Spleen (tissue), 13 donors: ENCODE data around the gene NUBP2. TPM values are rescaled to one million over a fixed set of nuclear protein-coding genes. Genes with fewer than 3 reads are reported as not detected.

Experiments
- DNase-seq: peaks from one replicate; pipeline ENCODE4 v3.0.0-alpha.2; 2020
- H3K27ac ChIP-seq, 8 donors: fragments of 200-600 bp; sonication (generic) in 7 of 8; 1 replicate in 4 of 8; 2 replicates in 4 of 8; pipeline versions ENCODE4 v1.5.0 to v1.8.0; 2016 to 2021; ENCODE audit warnings: inconsistent platforms in 4 of 8, mild to moderate bottlenecking in 4 of 8, moderate library complexity in 1 of 8
- H3K27me3 ChIP-seq, 7 donors: fragments of 200-600 bp; sonication (generic) in 6 of 7; replicated peaks in 1 of 7; 1 replicate in 4 of 7; 2 replicates in 3 of 7; pipeline versions ENCODE4 v1.5.0 to v1.8.0; 2016 to 2021; ENCODE audit warnings: inconsistent platforms in 3 of 7, mild to moderate bottlenecking in 1 of 7
- H3K36me3 ChIP-seq, 6 donors: fragments of 200-600 bp; sonication (generic) in 5 of 6; 1 replicate in 4 of 6; 2 replicates in 2 of 6; pipeline versions ENCODE4 v1.5.0 to v1.8.0; 2016 to 2021; ENCODE audit warnings: inconsistent platforms in 2 of 6
- H3K4me1 ChIP-seq, 6 donors: fragments of 200-600 bp; sonication (generic) in 5 of 6; 1 replicate in 3 of 6; 2 replicates in 3 of 6; pipeline versions ENCODE4 v1.5.0 to v1.8.0; 2016 to 2021; ENCODE audit warnings: inconsistent platforms in 3 of 6
- H3K4me3 ChIP-seq, 8 donors: fragments of 200-600 bp; sonication (generic) in 7 of 8; 1 replicate in 4 of 8; 2 replicates in 4 of 8; pipeline versions ENCODE4 v1.5.0 to v1.8.0; 2016 to 2021; ENCODE audit warnings: inconsistent platforms in 4 of 8, mild to moderate bottlenecking in 4 of 8, moderate library complexity in 2 of 8
- H3K9me3 ChIP-seq, 8 donors: fragments of 200-600 bp; sonication (generic) in 7 of 8; 1 replicate in 4 of 8; 2 replicates in 4 of 8; pipeline versions ENCODE4 v1.5.0 to v1.8.0; 2016 to 2021; ENCODE audit warnings: inconsistent platforms in 4 of 8
- CTCF ChIP-seq, 11 experiments: fragments of 200-600 bp in 7 of 11; fragments of 450-650 bp in 4 of 11; sonication (generic) in 4 of 11; IDR thresholded peaks in 8 of 11; conservative IDR thresholded peaks in 3 of 11; 1 replicate in 7 of 11; 2 replicates in 4 of 11; pipeline versions ENCODE4 v1.4.0 to v1.8.0; 2016 to 2021; ENCODE audit warnings: antibody characterized with exemption in 11 of 11, inconsistent platforms in 4 of 11, mild to moderate bottlenecking in 1 of 11
- POLR2A ChIP-seq, 3 donors: fragments of 450-650 bp; IDR thresholded peaks; one replicate each; pipeline ENCODE4 v1.5.1; 2017; ENCODE audit warnings: antibody characterized with exemption in 3 of 3, mild to moderate bottlenecking in 1 of 3
- POLR2AphosphoS5 ChIP-seq, 3 donors: sonication (generic); formaldehyde crosslinking; IDR thresholded peaks; one replicate each; pipeline ENCODE4 v1.5.1; 2017; ENCODE audit warnings: antibody characterized with exemption in 3 of 3
- WGBS, 5 donors: extraction: QIAGEN DNeasy Blood & Tissue Kit in 3 of 5; methylation state at CpG; one replicate each; pipeline versions ENCODE4 v1.1.5 to v1.1.7; 2013 to 2018; 5-methylcytosine and 5-hydroxymethylcytosine counted together
- intact Hi-C: fragments of 100-400 bp; cut with DNase I; formaldehyde crosslinking; loops from one replicate; pipeline ENCODE4 v1.15.0; 2023; ENCODE audit warnings: low total_unique reads
- long read RNA-seq, 2 donors: transcript quantifications; one replicate each; lab custom pipeline, GENCODE V29; 2026
- polyA plus RNA-seq, 3 donors: library from polyadenylated mRNA; stranded (reverse); fragments of 200-250 nt; gene quantifications; one replicate each; pipeline ENCODE4 v1.2.1, GENCODE V29; 2013
- total RNA-seq, 7 donors: library from RNA; depleted of rRNA in 3 of 7; stranded (reverse); fragments of >200 nt in 3 of 7; fragmentation: NEBNext Ultra II Directional in 4 of 7; extraction: Animal tissue kit (Norgen Biotek cat#: 25700) in 4 of 7; gene quantifications; one replicate each; pipeline versions ENCODE4 v1.1.0 to v1.2.1, GENCODE V29; 2016 to 2021
- donor health status: healthy with polysubstance abuse.
- donor health status: DM: no; HTN: no; CAD: no; lungs with moderate emphysema.
- donor health status: DM: no; HTN: no; CAD: no.
- donor health status: Bipolar disorder and iron deficiency.
- donor health status: healthy.
- donor health status: DM: no; HTN: no; CAD: no.
- donor health status: DM: yes; HTN: yes; CAD: no.

The NUBP2 gene
- total RNA-seq (100 to 1,000 TPM in 1 of 7 donors, 10 to 100 TPM in 6; 37.5 to 103 (median 44.6) TPM), polyA plus RNA-seq (10 to 100 TPM; 61.9 to 84.3 (median 79.3) TPM)
- long read RNA-seq, donor 1, transcript NUBP2-215 (6 exons, 1,173 nt) = minor isoform, 5 of 22 reads
- long read RNA-seq, donor 1, transcript NUBP2-201 (7 exons, 1,413 nt) = major isoform, 17 of 22 reads
- long read RNA-seq, donor 1, partial matches to known transcripts = 0 of 22 reads
- long read RNA-seq, donor 1, other reads (novel, unspliced or antisense) = 0 of 22 reads
- long read RNA-seq, donor 2, transcript NUBP2-201 (7 exons, 1,413 nt) = major isoform, 14 of 16 reads
- long read RNA-seq, donor 2, partial matches to known transcripts = 0 of 16 reads
- long read RNA-seq, donor 2, other reads (novel, unspliced or antisense) = 0 of 16 reads

GRCh38 chr16:1782408-1783264 is at the start of gene NUBP2, which contains the start of gene SPSB3:
Gene NUBP2, plus strand, starts transcription at chr16:1782960. Its CDS starts 61 bp downstream, at chr16:1783021.
Gene SPSB3, minus strand, starts transcription at chr16:1782571. Its CDS starts 1,088 bp downstream, at chr16:1781483.
- intact Hi-C loops = no loop called here
- Histone ChIP-seq H3K4me1 (peaks cover 22 to 85% (median 52%) of the 10 kb centered on the region in 6 donors), H3K4me3 (peak within 1 kb of the TSS; percentile 86 to 100 (median 94)), H3K36me3 (peaks cover 0 to 66% (median 33%) of the 10 kb centered on the region in 6 donors), H3K27me3 (no peaks in the 10 kb centered on the region), H3K27ac (peak within 1 kb of the TSS; percentile 69 to 97 (median 94)), H3K9me3 (no peaks in the 10 kb centered on the region)
- peak; percentile 100 for DNase-seq
- peak in 4 of 11 experiments; percentile 4 to 59 (median 38) for TF ChIP-seq CTCF (IDR thresholded peaks at IDR 0.05 in 8 of 11, conservative IDR thresholded peaks at IDR 0.05 in 3 of 11)
- peak in 2 of 3 donors; percentile 32 to 35 for TF ChIP-seq POLR2A (IDR thresholded peaks at IDR 0.05)
- peak; percentile 88 to 95 (median 93) for TF ChIP-seq POLR2AphosphoS5 (IDR thresholded peaks at IDR 0.05)
- 0 to 1% (median 0%) methylated on average over 31 to 102 of the region's 102 CpGs for WGBS, 5 donors

GRCh38 chr16:1734123-1734522 is 48.6 kb upstream of the NUBP2 start:
- intact Hi-C loops = no loop called here
- H3K27me3 ChIP-seq = no peaks in the 10 kb centered on the region
- H3K4me3 ChIP-seq = no peak overlapping the region
- 95 to 97% (median 97%) methylated on average over 5 to 22 of the region's 22 CpGs for WGBS, 5 donors
- no peak overlapping the region for H3K27ac ChIP-seq
- DNase-seq = no peak
- TF ChIP-seq POLR2AphosphoS5 (IDR thresholded peaks at IDR 0.05) = no peak
- H3K36me3 ChIP-seq = peaks cover 0 to 61% (median 54%) of the 10 kb centered on the region in 6 donors
- H3K9me3 ChIP-seq = no peaks in the 10 kb centered on the region
- peaks cover 0 to 9% (median 0%) of the 10 kb centered on the region in 6 donors for H3K4me1 ChIP-seq

GRCh38 chr16:1734816-1735215 is 47.9 kb upstream of the NUBP2 start:
- intact Hi-C loops = no loop called here
- H3K27me3 ChIP-seq = no peaks in the 10 kb centered on the region
- H3K4me3 ChIP-seq = no peak overlapping the region
- DNase-seq = no peak
- WGBS, 5 donors = 98 to 100% (median 99%) methylated on average over 12 to 22 of the region's 22 CpGs
- H3K4me1 ChIP-seq = peaks cover 0 to 9% (median 0%) of the 10 kb centered on the region in 6 donors
- H3K36me3 ChIP-seq = peaks cover 0 to 54% (median 47%) of the 10 kb centered on the region in 6 donors
- no peak for TF ChIP-seq POLR2A (IDR thresholded peaks at IDR 0.05)
- no peak for TF ChIP-seq CTCF (IDR thresholded peaks at IDR 0.05 in 8 of 11, conservative IDR thresholded peaks at IDR 0.05 in 3 of 11)
- TF ChIP-seq POLR2AphosphoS5 (IDR thresholded peaks at IDR 0.05) = no peak
- no peak overlapping the region for H3K27ac ChIP-seq
- no peaks in the 10 kb centered on the region for H3K9me3 ChIP-seq

- 97 to 99% (median 98%) methylated on average over 33 of the region's 33 CpGs for WGBS, 5 donors
- Histone ChIP-seq H3K36me3 (peaks cover 0 to 51% (median 36%) of the 10 kb centered on the region in 6 donors), H3K9me3 (no peaks in the 10 kb centered on the region), H3K4me1 (no peaks in the 10 kb centered on the region), H3K27me3 (no peaks in the 10 kb centered on the region), H3K4me3 (no peak overlapping the region), H3K27ac (no peak overlapping the region)
- TF ChIP-seq POLR2AphosphoS5 (IDR thresholded peaks at IDR 0.05) = no peak
- no peak for TF ChIP-seq POLR2A (IDR thresholded peaks at IDR 0.05)
- TF ChIP-seq CTCF (IDR thresholded peaks at IDR 0.05 in 8 of 11, conservative IDR thresholded peaks at IDR 0.05 in 3 of 11) = no peak
- DNase-seq = no peak
- intact Hi-C loops = no loop called here
These were observed 42.5 kb upstream of the NUBP2 start for GRCh38 chr16:1740234-1740633.
